Measurements from ENCODE around the gene ALDOC. TPM values are rescaled to one million over a fixed set of nuclear protein-coding genes. Genes with fewer than 3 reads are reported as not detected.

ALDOC gene
- total RNA-seq, 1 experiment from 2014 or later = 6.0 TPM

DNA sequence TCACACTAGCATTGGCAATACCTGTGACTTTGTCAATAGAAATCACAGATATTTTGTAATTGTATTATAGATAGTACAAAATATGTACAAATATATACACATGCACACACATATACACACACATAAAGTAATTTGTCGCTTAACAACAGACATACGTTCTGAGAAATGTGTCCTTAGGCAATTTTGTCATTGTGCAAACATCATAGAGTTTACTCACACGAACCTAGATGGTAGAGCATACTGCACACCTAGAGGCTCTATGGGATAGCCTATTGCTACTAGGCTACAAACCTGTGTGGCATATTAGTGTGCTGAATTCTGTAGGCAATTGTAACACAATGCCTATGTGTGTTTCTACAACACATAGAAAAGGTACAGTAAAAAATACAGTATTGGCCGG lies 35.3 kb downstream of the ALDOC start:
- no peak overlapping the region for H3K4me3 Mint-ChIP-seq (ENCODE audit: unreplicated experiment)
- DNase-seq (ENCODE audit: unreplicated experiment) = no peak
- ChIA-PET CTCF (interaction anchor here (0.6 to 2.9 kb wide), 32 partner anchors 9 to 388 kb away, joined by 3 to 98 read pairs (median 4); partner anchors contain the start of genes FOXN1 and PIGS), POLR2A (interaction anchor here (1.0 to 1.4 kb wide), 2 partner anchors 46 to 49 kb away, joined by 3 to 4 read pairs; no protein-coding TSS in a partner anchor)
- intact Hi-C loops (cut with micrococcal nuclease) = loop anchor here (5.0 to 10.0 kb wide), 2 partner anchors 207 to 309 kb away; partner anchors contain the start of genes IFT20 and TNFAIP1
- no peaks in the 10 kb centered on the region for H3K36me3 Mint-ChIP-seq (ENCODE audit: insufficient read depth, unreplicated experiment)
- peaks cover 11% of the 10 kb centered on the region for H3K4me1 Mint-ChIP-seq (ENCODE audit: insufficient read depth, unreplicated experiment)
- BruUV-seq (replicated peaks) = no TSS peak
- TF ChIP-seq, protein P1, sequence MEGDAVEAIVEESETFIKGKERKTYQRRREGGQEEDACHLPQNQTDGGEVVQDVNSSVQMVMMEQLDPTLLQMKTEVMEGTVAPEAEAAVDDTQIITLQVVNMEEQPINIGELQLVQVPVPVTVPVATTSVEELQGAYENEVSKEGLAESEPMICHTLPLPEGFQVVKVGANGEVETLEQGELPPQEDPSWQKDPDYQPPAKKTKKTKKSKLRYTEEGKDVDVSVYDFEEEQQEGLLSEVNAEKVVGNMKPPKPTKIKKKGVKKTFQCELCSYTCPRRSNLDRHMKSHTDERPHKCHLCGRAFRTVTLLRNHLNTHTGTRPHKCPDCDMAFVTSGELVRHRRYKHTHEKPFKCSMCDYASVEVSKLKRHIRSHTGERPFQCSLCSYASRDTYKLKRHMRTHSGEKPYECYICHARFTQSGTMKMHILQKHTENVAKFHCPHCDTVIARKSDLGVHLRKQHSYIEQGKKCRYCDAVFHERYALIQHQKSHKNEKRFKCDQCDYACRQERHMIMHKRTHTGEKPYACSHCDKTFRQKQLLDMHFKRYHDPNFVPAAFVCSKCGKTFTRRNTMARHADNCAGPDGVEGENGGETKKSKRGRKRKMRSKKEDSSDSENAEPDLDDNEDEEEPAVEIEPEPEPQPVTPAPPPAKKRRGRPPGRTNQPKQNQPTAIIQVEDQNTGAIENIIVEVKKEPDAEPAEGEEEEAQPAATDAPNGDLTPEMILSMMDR (IDR thresholded peaks at IDR 0.05; ENCODE audit: unreplicated experiment) = no peak
- peaks cover 12% of the 10 kb centered on the region for H3K27me3 Mint-ChIP-seq (ENCODE audit: insufficient read depth, unreplicated experiment)
- no peak overlapping the region for H3K27ac Mint-ChIP-seq (ENCODE audit: low read depth, unreplicated experiment)
- no peaks in the 10 kb centered on the region for H3K9me3 Mint-ChIP-seq (ENCODE audit: unreplicated experiment)

DNA sequence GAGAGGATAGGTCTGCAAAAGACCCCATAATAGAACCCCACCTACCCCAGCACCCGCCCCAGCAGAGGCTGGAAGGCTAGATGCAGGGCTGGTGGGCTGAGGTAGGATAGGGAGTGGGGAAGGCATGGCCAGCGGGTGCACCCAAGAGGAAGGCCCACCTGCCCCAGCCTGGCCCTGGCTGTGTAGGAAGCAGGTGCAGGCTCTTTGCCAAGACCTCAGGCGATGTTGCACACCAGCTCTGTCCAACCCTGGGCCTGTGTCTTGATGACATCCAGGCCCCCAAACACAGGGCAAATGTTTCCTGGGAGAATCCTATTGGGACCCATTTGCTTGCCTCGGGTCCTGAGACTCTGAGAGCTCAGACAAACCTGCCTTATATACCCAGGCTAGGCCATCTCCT lies 36.5 kb downstream of the ALDOC start:
- no peak overlapping the region for H3K4me3 Mint-ChIP-seq (ENCODE audit: unreplicated experiment)
- ChIA-PET CTCF (interaction anchor here (0.6 to 2.9 kb wide), 29 partner anchors 10 to 814 kb away, joined by 3 to 98 read pairs (median 4); partner anchors contain the start of genes FOXN1, PIGS and SEBOX), POLR2A (interaction anchor here (0.6 to 1.6 kb wide), 4 partner anchors 31 to 183 kb away, joined by 3 to 5 read pairs (median 4); partner anchors contain the start of genes PIGS and SPAG5)
- peaks cover 12% of the 10 kb centered on the region for H3K27me3 Mint-ChIP-seq (ENCODE audit: insufficient read depth, unreplicated experiment)
- no peak for DNase-seq (ENCODE audit: unreplicated experiment)
- no peak overlapping the region for H3K27ac Mint-ChIP-seq (ENCODE audit: low read depth, unreplicated experiment)
- H3K9me3 Mint-ChIP-seq (ENCODE audit: unreplicated experiment) = no peaks in the 10 kb centered on the region
- no peaks in the 10 kb centered on the region for H3K36me3 Mint-ChIP-seq (ENCODE audit: insufficient read depth, unreplicated experiment)
- intact Hi-C loops (cut with micrococcal nuclease) = loop anchor here (1.0 to 10.0 kb wide), 3 partner anchors 46 to 308 kb away; partner anchors contain the start of genes IFT20 and TNFAIP1
- TF ChIP-seq, protein P1 (IDR thresholded peaks at IDR 0.05; ENCODE audit: unreplicated experiment) = no peak
- BruUV-seq (replicated peaks) = no TSS peak
- H3K4me1 Mint-ChIP-seq (ENCODE audit: insufficient read depth, unreplicated experiment) = peaks cover 5% of the 10 kb centered on the region

DNA sequence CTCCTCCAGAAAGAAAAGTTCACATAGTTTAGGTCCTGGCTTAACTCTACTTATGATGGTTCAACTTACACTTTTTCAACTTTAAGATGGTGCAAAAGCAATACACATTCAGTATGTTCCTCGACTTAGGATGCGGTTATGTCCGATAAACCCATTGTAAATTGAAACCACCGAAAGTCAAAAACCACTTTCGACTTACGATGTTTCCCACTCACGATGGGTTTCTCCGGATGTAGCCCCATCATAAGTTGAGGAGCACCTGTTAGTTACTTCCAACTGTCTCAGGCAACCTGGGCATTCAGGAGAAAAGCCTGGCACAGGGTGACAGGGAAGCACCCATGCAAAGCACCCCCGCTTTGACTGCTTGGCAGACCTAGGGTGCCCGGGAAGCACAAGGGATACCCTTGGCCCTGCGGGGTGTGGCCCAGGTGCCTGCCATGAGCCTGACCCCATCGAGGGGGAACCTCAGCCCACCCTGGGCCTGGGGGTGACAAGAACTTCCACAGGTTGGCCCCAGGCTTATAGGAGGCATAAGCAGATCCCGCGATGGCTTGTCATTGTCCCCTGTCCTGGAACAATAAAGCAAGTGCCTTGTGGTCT lies 38.3 kb downstream of the ALDOC start:
- TF ChIP-seq, protein P1 (IDR thresholded peaks at IDR 0.05; ENCODE audit: unreplicated experiment) = no peak
- CTCF ChIA-PET = interaction anchor here (0.7 to 5.7 kb wide), 3 partner anchors 13 to 43 kb away, joined by 4 to 98 read pairs (median 49); no protein-coding TSS in a partner anchor
- H3K27me3 Mint-ChIP-seq (ENCODE audit: insufficient read depth, unreplicated experiment) = peaks cover 12% of the 10 kb centered on the region
- intact Hi-C loops (cut with micrococcal nuclease) = no loop called here
- DNase-seq (ENCODE audit: unreplicated experiment) = no peak
- no peaks in the 10 kb centered on the region for H3K36me3 Mint-ChIP-seq (ENCODE audit: insufficient read depth, unreplicated experiment)
- BruUV-seq (replicated peaks) = no TSS peak
- no peak overlapping the region for H3K4me3 Mint-ChIP-seq (ENCODE audit: unreplicated experiment)
- H3K4me1 Mint-ChIP-seq (ENCODE audit: insufficient read depth, unreplicated experiment) = peaks cover 5% of the 10 kb centered on the region
- H3K27ac Mint-ChIP-seq (ENCODE audit: low read depth, unreplicated experiment) = no peak overlapping the region
- POLR2A ChIA-PET = interaction anchor here (0.6 to 1.7 kb wide), 2 partner anchors 31 to 299 kb away, joined by 3 to 8 read pairs; no protein-coding TSS in a partner anchor
- no peaks in the 10 kb centered on the region for H3K9me3 Mint-ChIP-seq (ENCODE audit: unreplicated experiment)

DNA sequence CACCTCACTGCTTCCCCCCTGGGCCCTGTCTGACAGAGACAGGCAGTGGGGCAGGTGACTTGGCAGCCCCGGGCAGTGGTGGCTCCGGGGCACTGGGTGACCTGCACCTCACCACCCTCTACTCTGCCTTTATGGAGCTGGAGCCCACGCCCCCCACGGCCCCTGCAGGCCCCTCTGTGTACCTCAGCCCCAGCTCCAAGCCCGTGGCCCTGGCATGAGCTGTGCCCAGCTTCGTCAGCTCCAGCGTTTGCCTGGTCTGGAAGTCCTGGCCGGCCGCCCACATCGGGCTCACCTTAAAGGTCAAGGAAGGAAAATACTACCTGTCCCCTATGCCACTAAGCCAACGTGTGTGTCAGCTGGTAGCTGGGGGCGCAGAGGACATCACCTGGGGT lies 39.5 kb downstream of the ALDOC start:
- H3K4me3 Mint-ChIP-seq (ENCODE audit: unreplicated experiment) = no peak overlapping the region
- no peaks in the 10 kb centered on the region for H3K9me3 Mint-ChIP-seq (ENCODE audit: unreplicated experiment)
- DNase-seq (ENCODE audit: unreplicated experiment) = no peak
- CTCF ChIA-PET = interaction anchor here (0.7 to 5.7 kb wide), 5 partner anchors 10 to 100 kb away, joined by 3 to 49 read pairs (median 3); no protein-coding TSS in a partner anchor
- POLR2A ChIA-PET = interaction anchor here (1.7 kb wide), 1 partner anchor 30 kb away, joined by 8 read pairs; no protein-coding TSS in a partner anchor
- intact Hi-C loops (cut with micrococcal nuclease) = no loop called here
- H3K36me3 Mint-ChIP-seq (ENCODE audit: insufficient read depth, unreplicated experiment) = no peaks in the 10 kb centered on the region
- H3K27ac Mint-ChIP-seq (ENCODE audit: low read depth, unreplicated experiment) = no peak overlapping the region
- peaks cover 14% of the 10 kb centered on the region for H3K4me1 Mint-ChIP-seq (ENCODE audit: insufficient read depth, unreplicated experiment)
- BruUV-seq (replicated peaks) = no TSS peak
- TF ChIP-seq, protein P1 (IDR thresholded peaks at IDR 0.05; ENCODE audit: unreplicated experiment) = no peak
- H3K27me3 Mint-ChIP-seq (ENCODE audit: insufficient read depth, unreplicated experiment) = peaks cover 12% of the 10 kb centered on the region

Data from MCF 10A (cell line).